Activated effector memory CD4-positive, alpha-beta T cell treated with Interleukin-2 at 50 U/mL for 16 hours (primary cell): ENCODE results near the gene RUSC1.
A peak's percentile ranks its signal among the peaks of the same experiment; 100 is the strongest.

Experiments
- DNase-seq: peaks from one replicate; pipeline ENCODE4 v3.0.0-alpha.2; 2020

RUSC1 gene

GRCh38 chr1:155296661-155297060 lies 24.0 kb upstream of the RUSC1 start:
- no peak for DNase-seq

- DNase-seq: no peak
Observed at GRCh38 chr1:155297384-155297783, 23.3 kb upstream of the RUSC1 start.

- no peak for DNase-seq
Observed at GRCh38 chr1:155300024-155300423, 20.7 kb upstream of the RUSC1 start.

GRCh38 chr1:155300553-155301329 lies 20.0 kb upstream of the RUSC1 start:
- DNase-seq: no peak

- DNase-seq: no peak
Observed at GRCh38 chr1:155301342-155301841, 19.3 kb upstream of the RUSC1 start, which contains the start of gene PKLR. PKLR (minus strand) TSS chr1:155301438; CDS start chr1:155301395, 43 bp downstream.

- DNase-seq: no peak
Observed at GRCh38 chr1:155304558-155305063, 16.1 kb upstream of the RUSC1 start.

- DNase-seq: no peak
Observed at GRCh38 chr1:155305881-155306391, 14.8 kb upstream of the RUSC1 start.

GRCh38 chr1:155307247-155307740 lies 13.4 kb upstream of the RUSC1 start:
- no peak for DNase-seq

- DNase-seq: peak; percentile 95
Observed at GRCh38 chr1:155308493-155309422, 11.9 kb upstream of the RUSC1 start, which contains the start of gene FDPS. FDPS (plus strand) TSS chr1:155308866; CDS start chr1:155309790, 924 bp downstream.

GRCh38 chr1:155309423-155310021 lies 11.2 kb upstream of the RUSC1 start:
- no peak for DNase-seq

GRCh38 chr1:155313261-155313660 lies 7.4 kb upstream of the RUSC1 start:
- DNase-seq: no peak

GRCh38 chr1:155316922-155317321 lies 3.8 kb upstream of the RUSC1 start:
- DNase-seq: no peak

GRCh38 chr1:155318082-155318481 lies 2.6 kb upstream of the RUSC1 start:
- no peak for DNase-seq

GRCh38 chr1:155319536-155319935 lies 1.2 kb upstream of the RUSC1 start:
- no peak for DNase-seq

GRCh38 chr1:155320252-155320651 lies 442 bp upstream of the RUSC1 start:
- no peak for DNase-seq

GRCh38 chr1:155321639-155322503 lies 1.2 kb downstream of the RUSC1 start:
- no peak for DNase-seq

GRCh38 chr1:155322571-155322952 lies 1.9 kb downstream of the RUSC1 start:
- no peak for DNase-seq

GRCh38 chr1:155322953-155323728 lies 2.4 kb downstream of the RUSC1 start:
- peak; percentile 79 for DNase-seq

- peak; percentile 79 for DNase-seq
Observed at GRCh38 chr1:155323729-155324036, 3.0 kb downstream of the RUSC1 start.

- peak; percentile 79 for DNase-seq
Observed at GRCh38 chr1:155324037-155324716, 3.5 kb downstream of the RUSC1 start.
